Activated CD4-positive, CD25-positive, alpha-beta regulatory T cell treated with anti-CD3 and anti-CD28 coated beads, Interleukin-2, amount 50 U/mL, for 24 hours (primary cell): ENCODE data around the gene DENND1B.
"Not testable (repeated sequence)": the region's sequence is repeated elsewhere in the genome, so short reads cannot be mapped to it uniquely, and the experiment has no call there.

Source experiments
- ATAC-seq, 2 donors: fragments of 150-1000 bp; cut with Tn5 transposase; one replicate each; pipeline ENCODE4 v1.10.0; 2021; ENCODE audit warnings: mild to moderate bottlenecking in 1 of 2, moderate library complexity in 1 of 2

DENND1B gene

DNA sequence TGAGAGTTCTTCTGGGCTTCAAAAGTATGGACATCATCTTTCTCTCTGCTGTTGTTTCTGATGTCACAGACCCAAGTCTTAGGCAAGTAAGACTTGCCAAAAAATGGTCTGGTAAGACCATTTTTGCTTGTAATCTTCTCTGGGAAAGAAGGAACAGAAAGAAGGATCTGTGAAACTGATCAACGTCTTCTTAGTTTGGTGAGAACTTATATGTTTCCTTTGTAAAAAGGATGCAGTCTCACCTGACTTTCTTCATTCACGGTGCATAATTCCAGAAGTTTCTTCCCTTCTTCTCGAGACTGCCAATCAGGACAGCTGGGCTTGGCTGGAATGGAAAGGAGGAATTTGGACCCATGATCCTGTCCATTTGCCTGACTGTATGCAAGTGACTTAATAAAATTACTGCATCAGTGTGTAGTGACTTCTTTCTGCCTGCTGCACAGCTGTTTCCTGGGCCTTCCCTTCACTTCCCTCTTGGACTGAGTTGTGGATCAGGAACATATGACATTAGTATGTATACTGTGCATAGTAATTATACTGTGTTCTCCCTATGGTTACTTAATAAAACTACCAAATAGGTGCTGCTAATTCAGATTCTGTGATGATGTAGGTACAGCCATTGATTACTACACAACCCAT, 7.6 kb upstream of the DENND1B start:
- ATAC-seq = no peak

- ATAC-seq = no peak
Measured at GRCh38 chr1:197781968-197782721, 6.9 kb upstream of the DENND1B start.

- ATAC-seq = no peak
Measured at GRCh38 chr1:197779921-197780320, 4.6 kb upstream of the DENND1B start.

GRCh38 chr1:197778366-197778945, 3.2 kb upstream of the DENND1B start:
- ATAC-seq = no peak

DNA sequence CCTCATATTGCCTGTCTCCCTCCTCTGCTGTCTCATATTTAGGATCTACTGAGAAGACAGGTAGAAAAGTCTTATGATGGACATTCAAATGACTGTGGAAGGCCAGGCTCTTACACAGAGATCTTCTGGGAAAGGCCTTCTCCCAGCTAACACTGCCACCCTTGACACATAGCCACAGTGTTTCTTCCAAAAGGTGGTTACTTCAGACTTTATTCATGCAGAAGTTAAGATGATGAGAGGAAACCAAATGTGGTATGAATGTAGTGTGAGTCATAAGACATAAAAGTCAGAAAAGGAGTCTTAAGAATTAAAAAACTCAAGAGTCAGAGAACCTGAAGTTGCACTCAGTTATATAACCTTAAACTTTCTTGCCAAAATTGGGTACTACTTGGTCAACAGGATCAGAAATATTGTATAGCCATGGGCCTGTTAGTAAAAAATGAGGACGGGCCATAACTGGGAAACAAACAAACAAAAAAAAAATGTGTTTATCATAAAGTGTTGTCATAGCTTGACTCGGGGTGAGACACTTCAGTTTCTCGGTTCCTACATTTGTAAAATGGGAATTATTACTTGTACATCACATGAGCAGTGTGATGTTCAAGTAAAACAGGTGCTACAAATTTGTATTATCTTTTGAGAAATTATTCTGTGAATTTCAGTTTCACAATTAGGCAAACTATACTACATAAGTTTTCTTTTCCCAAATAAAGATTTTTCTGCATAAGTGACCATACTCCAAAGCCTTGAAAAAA, 1.2 kb upstream of the DENND1B start:
- peak; percentile 75 to 80 for ATAC-seq

GRCh38 chr1:197774466-197775281, 606 bp downstream of the DENND1B start:
- ATAC-seq = peak; percentile 52 to 60

- no peak for ATAC-seq
Measured at GRCh38 chr1:197773856-197774255, 1.4 kb downstream of the DENND1B start.

DNA sequence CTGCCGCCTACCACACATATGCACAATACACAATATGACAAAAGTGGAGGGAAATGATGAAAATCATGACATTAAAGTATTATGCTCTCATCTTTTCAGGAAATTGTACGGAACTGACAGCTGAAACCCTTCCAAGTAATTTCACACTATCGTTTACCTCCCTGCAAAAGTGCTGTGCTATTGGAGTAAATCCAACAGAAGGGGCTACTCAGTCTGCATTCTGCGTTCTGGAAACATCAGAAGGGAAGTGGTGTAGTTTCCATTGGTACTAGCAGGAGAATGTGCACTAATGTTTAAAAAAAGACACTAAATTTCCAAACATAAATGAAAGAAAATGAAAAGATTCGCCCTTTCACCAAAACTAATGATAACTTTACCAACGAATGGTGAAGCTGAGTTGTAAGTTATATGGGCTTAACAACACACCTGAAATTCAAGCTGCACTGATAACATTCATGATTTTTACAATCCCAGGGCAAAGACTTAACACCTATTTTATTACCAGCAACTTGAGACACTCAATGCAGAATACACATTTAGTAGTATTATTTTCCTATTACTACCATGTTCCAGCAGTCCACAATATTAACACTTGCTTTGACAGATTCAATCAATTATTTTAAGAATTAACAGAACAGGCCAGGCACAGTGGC, 3.2 kb downstream of the DENND1B start:
- no peak for ATAC-seq

GRCh38 chr1:197771386-197771785, 3.9 kb downstream of the DENND1B start:
- no peak for ATAC-seq

DNA sequence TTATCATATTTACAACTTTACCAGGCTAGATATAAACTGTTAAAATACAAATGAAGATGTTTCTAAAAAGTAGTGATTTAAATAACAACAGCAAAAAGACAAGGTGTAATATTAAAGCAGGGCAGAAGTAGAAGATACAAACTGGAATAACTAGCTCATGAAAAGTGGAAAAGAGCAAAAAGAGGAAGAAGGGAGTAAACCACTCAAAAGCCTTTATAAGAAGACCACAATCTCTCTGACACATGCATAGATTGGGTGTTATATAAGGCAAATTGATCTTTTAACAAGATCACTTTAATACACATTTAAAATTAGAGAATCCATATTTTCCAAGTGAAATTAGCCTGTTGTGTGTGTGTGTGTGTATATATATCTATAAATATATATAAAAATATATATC, 5.0 kb downstream of the DENND1B start:
- ATAC-seq = no peak

GRCh38 chr1:197769287-197769686, 6.0 kb downstream of the DENND1B start:
- no peak for ATAC-seq

DNA sequence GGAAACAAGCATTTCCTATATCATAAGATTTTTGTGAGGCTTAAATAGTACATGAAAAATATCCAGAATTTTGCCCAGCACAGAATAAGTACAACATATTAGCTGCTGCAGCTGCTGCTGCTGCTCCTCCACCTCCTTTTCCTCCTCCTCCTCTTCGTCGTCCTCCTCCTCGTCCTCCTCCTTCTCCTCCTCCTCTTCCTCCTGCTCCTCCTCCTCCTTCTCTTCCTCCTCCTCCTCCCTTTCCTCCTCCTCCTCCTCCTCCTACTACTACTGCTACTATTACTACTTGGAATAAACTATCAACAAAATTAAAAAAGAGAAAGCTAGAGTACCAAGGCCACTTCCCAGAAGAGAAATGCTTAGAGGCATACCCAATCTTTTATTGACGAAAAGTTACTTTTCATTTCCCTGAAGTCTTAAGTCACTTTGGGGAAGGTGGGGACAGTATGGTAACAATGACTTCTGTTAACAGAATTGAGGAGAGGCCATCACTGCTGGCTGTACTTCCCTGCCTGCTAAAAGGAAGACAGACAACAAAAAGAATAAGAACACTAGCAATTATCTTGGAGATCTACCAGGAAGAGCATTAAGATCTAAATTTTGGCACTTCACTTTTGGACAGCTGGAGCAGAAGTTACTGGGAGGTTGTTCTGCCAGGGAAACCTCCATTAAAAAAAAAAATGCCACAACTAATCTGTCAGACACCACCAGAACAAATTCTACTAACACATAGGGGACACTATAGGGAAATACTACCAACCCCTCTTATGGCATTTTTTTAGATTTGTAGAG, 7.1 kb downstream of the DENND1B start:
- no peak for ATAC-seq

- ATAC-seq = peak in 1 of 2 donors; percentile 38
Measured at GRCh38 chr1:197763769-197764168, 11.5 kb downstream of the DENND1B start.

DNA sequence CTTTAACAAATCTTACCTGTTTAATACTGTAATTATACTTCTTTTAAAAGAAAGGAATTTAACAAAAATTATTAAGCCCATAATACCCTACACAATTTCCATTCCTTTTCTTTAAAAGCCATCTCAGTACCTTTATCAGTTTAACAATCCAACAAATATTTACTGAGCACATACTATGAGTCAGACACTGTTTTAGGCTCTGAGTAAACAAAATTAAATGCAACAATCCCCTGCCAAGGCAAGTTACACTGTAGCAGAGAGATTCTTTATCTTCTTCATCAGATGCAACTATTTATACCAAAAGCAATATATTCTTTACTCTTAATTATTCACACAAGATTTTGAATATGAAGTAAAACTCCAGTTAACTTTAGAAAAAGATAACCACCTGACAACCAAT, 12.0 kb downstream of the DENND1B start:
- no peak for ATAC-seq

DNA sequence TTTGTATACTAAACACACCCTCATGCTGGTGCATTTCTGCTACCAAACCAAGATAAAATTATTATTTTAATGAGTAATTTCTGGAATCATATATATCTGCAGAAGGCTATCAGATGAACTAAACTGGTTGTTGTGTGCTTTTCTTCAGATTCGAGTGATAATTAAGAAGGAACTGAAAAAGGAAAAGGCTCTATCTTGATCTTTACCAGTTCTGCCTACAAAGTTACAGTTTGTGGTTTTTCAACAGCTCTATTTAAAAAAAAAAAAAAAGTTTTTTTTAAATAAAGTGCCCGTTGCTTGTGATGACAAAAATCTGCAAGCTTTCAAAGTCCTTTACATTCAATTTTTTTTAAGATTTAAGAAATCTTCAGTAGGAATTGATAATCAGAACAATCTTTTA, 13.6 kb downstream of the DENND1B start:
- peak in 1 of 2 donors; percentile 30 for ATAC-seq

GRCh38 chr1:197755553-197755952, 19.7 kb downstream of the DENND1B start:
- not testable (repeated sequence) for ATAC-seq

GRCh38 chr1:197752652-197753164, 22.6 kb downstream of the DENND1B start:
- not testable (repeated sequence) for ATAC-seq

- ATAC-seq = no peak
Measured at GRCh38 chr1:197750366-197750765, 24.9 kb downstream of the DENND1B start.

DNA sequence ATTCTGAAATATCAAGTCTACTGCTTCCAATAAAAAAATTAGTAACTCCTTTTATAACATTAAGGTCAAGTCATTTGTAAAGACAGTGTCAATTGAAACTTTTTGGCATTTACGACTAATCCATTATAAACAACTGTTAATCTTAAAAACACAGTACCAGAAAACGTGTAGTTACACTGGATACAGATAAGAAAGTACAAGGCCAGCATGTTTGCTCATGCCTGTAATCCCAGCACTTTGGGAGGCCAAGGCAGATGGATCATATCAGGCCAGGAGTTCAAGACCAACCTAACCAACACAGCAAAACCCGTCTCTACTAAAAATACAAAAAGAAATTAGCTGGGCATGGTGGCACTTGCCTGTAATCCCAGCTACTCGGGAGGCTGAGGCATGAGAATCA, 29.4 kb downstream of the DENND1B start:
- no peak for ATAC-seq

DNA sequence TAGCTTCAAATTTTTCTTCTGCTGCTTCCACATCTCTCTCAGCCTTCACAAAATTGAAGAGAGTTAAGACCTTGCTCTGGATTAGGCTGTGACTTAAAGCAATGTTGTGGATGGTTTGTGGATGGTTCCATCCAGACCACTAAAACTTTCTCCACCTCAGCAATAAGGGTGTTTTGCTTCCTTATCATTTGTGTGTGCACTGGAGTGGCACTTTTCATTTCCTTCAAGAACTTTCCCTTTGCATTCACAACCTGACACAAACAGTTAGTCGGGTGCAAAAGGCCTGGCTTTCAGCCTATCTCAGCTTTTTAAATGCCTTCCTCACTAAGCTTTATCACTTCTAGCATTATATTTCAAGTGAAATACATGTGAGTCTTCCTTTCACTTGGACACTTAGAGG, 30.3 kb downstream of the DENND1B start:
- no peak for ATAC-seq

DNA sequence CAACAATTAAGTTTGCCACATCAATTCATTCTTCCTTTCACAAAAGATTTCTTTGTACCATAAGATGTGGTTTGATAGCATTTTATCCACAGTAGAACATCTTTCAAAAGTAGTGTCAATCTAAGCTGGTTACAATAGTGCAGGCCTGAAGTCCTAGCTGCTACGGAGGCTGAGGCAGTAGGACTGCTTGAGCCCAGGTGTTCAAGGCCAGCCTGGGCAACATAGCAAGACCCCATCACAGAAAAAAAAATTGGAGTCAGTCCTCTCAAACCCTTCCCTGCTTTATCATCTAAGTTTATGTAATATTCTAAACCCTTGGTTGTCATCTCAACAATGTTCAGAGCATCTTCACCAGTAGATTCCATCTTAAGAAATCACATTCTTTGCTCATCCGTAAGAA, 31.7 kb downstream of the DENND1B start:
- no peak for ATAC-seq
